Medulla oblongata (tissue), 1 donor: Measurements from ENCODE around the gene PEF1.

Source experiments
- DNase-seq: peaks from one replicate; pipeline ENCODE4 v3.0.0-alpha.2; 2015; ENCODE audit errors: extremely low spot score

Gene PEF1

GRCh38 chr1:31628931-31629556 lies 15.6 kb downstream of the PEF1 start:
- DNase-seq: no peak

DNA sequence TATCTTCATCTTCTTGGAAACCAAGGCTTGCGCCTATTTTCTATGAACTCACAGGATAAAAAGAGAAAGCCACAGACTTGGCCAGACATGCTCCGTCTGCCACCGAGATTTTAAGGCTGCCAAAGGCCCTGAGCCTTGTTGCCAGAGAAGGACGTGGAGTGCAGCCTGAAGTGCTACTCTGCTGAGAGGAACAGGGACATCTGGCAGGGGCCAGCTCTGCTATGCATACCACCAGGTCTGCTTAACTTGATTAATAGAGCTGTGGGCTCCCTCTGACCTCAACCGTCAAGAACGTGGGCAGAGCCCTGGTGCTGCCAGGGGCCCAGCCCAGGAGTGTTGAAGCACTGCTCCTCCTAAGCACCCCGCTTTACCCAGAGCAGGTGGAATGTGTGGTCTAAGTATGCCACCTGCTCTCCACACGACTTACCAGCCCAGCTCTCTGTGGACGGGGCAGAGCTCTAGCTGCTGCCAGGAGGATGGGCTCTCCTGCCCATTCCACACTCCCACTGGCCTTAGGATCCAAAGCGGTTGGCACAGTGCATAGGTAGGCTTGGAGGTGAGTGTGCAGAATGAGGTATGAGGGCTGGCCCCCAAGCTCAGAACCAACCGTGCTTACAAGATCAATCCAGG lies 16.6 kb downstream of the PEF1 start:
- DNase-seq: peak; percentile 60

- no peak for DNase-seq
These were observed 17.3 kb downstream of the PEF1 start for GRCh38 chr1:31627301-31627929.

DNA sequence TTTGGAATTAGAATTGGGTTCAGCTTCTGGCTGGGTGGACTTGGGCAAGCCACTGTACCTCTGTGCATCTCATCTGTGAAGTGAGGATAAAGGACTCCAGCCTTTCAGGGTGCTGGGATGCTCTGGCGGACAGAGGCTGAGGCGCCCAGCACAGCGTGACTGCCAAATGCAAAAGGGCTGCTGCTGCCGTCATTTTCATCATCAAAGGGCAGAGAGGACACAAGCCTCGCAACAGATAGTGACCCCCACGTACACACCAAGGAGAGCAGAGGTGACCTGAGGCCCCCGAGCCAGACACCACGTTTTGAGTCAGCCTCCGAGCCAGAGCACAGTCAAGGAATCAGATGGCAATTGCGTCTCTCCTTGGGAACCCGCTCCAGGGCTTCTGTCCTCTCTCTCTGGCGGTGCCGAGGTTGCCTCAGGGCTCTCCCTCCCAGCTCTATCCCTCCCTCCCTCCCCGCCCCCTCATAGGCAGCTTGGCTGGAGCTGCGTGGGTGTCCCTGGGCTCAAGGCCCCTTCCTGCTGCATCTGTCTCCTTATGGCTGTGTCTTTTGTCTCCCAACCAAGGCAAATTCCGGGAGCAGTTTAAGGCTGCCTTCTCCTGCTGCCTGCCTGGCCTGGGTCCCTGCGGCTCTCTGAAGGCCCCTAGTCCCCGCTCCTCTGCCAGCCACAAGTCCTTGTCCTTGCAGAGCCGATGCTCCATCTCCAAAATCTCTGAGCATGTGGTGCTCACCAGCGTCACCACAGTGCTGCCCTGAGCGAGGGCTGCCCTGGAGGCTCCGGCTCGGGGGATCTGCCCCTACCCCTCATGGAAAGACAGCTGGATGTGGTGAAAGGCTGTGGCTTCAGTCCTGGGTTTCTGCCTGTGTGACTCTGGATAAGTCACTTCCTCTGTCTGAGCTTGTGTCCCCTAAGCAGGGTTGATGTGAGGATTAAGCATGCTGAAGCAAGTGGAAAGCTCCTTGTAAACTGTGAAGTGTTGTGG lies 18.2 kb downstream of the PEF1 start:
- no peak for DNase-seq

DNA sequence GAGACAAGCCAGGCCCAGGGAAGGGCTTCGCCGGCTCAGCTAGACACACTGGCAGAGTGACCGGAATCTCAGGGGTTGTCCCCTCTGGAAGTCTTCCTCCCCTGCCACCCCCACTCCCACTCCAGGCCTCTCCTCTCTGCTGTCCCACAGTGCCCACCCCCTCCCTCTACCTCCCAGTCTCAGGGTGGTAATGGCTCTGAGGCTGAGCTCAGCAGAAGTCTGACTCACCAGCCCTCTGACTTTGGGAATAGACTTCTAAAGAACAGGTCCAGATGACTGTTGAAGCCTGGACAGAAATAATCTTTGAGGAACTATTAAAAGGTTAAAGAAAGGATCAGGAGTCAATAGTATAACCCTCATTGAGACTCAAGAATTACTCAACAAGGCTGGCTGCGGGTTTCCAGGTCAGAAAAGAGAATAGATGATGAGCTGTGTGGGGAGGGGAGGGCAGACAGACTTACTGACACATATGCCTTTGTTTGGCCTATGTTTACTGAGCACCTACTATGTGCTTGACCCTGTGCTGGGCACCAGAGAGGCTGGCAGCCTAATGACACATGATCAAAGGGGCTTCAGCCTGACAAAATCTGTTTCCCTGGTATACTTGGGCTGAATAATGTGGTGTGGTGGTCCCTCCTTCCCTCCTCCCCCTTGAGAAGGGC lies 19.0 kb downstream of the PEF1 start:
- no peak for DNase-seq

DNA sequence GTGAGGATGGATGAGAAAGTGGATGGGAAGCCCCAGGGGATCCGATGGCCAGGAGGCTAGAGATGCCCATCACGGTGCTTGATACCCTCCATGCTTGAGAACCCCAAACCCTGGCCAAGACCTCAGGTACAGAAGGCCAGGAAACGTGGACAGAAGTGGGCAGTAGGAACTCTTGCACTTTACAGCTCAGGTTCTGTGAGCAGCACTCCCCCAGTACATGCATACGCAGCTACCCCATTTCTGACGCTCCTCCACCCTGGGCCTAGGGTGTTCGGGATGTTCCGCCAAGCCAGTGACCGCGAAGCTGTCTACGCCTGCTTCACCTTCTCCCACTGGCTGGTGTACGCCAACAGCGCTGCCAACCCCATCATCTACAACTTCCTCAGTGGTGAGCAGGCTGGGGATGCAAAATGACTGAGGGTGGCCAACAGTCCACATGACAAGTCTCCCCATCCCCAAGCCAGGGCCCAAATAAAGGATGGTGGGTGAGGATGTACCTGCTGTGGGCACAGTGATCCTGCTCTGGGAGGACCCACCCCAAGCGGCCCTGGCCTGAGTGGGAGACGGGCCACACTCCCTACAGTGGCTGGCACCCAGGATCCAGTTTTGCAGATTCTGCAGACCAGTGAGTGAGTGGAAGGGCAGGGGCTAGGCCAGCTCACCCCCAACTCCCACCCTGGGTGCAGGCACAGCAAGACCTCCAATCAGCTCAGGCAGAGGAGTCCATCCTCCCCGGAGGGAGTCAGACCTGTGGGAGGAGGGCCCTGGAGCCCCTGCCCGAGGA lies 19.8 kb downstream of the PEF1 start:
- no peak for DNase-seq

DNA sequence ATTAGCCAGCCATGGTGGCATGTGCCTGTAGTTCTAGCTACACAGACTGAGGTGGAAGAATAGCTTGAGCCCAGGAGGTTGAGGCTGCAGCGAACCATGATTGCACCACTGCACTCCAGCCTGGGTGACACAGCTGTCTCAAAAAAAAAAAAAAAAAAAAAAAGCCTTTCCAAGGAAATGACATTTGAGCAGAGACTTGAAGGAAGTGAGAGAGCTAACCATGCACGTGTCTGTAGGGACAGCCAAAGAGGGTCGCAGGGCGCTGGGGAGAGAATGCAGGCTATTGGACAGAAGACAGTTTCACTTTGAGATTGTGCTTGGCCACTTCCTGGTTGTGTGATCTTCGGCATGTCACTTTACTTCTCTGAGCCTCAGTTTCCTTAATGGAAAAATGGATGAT lies 20.4 kb downstream of the PEF1 start:
- DNase-seq: no peak

DNA sequence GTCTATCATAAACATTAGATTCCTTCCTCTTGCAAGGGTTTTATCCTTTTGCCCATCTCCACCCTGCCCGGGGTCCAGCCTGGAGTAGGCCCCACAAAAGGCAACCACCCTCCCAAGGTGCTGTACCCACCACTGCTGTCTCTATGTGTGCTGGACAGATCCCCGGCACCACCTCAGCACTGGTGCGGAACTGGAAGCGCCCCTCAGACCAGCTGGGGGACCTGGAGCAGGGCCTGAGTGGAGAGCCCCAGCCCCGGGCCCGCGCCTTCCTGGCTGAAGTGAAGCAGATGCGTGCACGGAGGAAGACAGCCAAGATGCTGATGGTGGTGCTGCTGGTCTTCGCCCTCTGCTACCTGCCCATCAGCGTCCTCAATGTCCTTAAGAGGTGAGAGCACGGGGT lies 21.3 kb downstream of the PEF1 start:
- no peak for DNase-seq

GRCh38 chr1:31621847-31622730 lies 22.6 kb downstream of the PEF1 start:
- DNase-seq: no peak

DNA sequence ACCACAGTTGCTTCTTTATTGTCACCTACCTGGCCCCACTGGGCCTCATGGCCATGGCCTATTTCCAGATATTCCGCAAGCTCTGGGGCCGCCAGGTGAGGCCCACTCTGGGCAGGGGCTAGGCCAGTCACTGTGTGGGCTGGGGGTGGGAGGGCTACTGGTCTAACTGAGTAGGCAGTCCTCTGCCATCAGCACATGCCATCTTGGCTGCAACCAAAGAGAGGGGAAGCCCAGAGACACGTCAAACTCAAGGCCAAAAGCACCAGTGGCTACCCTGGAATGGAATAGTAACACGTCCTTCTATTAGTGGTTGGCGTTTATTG lies 23.2 kb downstream of the PEF1 start:
- no peak for DNase-seq

- DNase-seq: no peak
These were observed 23.8 kb downstream of the PEF1 start for GRCh38 chr1:31620631-31621497.

- DNase-seq: no peak
These were observed 25.5 kb downstream of the PEF1 start for GRCh38 chr1:31618916-31619846.

- no peak for DNase-seq
These were observed 26.5 kb downstream of the PEF1 start for GRCh38 chr1:31617916-31618746.

GRCh38 chr1:31617218-31617915 lies 27.3 kb downstream of the PEF1 start, which contains the start of gene HCRTR1:
Gene HCRTR1, plus strand, starts transcription at chr1:31617689. Its CDS starts 1,504 bp downstream, at chr1:31619193.
- no peak for DNase-seq

DNA sequence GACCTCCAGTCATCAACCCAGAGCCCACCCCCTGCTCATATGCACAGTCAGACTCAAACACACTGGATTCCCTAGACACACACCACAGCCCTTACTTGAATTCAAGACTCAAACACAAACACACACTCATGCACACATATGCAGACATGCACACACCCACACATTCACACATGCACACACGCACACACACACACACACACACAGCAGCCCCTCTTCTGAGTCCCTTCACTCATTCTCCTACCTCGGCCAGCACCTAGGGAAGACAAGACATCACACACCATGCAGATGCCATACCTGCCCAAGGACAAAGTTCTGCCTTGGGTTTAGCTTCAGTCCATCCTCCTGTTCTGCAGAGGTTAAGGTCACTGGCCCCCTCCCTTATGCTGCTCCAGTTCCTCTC lies 28.7 kb downstream of the PEF1 start:
- DNase-seq: no peak

DNA sequence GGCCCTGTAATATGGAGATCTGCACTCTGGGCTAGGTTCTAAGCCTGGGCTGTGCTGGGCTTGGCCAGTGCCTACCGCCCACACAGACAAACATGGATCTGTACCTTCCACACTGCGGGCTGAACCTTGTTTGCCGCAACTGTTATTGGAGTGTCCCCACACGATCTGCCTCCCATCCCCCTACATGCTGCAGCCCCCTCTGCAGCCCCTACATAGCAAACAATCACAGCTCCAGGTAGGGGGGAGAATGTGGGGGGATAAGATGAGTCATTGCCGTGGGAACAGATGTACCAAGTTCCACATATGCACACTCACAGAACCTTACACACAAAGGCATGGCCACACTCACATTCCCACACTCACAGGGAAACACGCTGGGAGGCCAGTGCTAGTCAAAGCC lies 29.3 kb downstream of the PEF1 start:
- DNase-seq: no peak
